ENCODE results near the gene KIAA1549. TPM values are rescaled to one million over a fixed set of nuclear protein-coding genes. Genes with fewer than 3 reads are reported as not detected.
A peak's percentile ranks its signal among the peaks of the same experiment; 100 is the strongest.
"Not testable (repeated sequence)": the region's sequence is repeated elsewhere in the genome, so short reads cannot be mapped to it uniquely, and the experiment has no call there.

The KIAA1549 gene
- polyA plus RNA-seq, 2 of the 4 experiments (the other 2 are of a cell fraction): 4.1 to 4.7 TPM

DNA sequence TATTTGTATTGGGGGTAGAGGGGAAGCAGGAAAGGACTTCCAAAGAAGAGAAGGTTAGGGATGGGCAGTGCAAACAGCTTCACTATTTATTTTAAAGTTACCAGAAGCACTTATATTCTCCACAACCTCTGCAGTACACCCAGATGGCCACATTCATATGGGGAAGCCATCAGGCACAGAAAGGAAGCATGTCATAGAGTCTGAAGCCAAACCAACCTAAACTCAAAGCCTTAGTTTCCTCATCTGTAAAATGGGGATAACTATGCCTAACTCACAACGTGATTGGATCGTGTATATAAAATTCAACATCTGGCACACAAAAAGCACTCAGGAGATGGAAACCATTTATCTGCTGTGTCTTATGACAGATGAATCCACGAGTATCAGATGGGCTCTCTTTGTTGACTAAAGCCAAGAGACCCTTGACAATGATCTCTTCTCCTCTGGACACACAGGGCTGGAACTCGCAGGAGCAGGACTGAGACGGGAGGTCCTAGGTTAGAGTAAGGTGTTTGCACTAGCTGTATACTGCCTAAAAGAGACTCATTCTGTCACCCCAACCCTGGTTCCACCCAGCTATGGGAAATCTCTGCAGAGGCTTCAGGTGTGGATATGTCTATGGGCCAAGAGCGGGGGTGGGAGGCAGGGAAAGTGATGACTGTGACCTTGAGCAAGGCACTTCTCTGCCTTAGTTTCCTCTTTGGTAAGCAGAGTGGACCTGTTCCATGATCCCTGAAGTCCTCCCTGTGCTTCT, 1.8 kb downstream of the KIAA1549 start:
- H3K27ac ChIP-seq: no peak overlapping the region
- TF ChIP-seq RCOR1 (IDR thresholded peaks at IDR 0.05; ENCODE audit: low read depth, low read length): no peak
- TF ChIP-seq ZC3H11A (IDR thresholded peaks at IDR 0.05): no peak
- TF ChIP-seq NR3C1 (IDR thresholded peaks at IDR 0.05): no peak
- no peak for TF ChIP-seq TP53 (CRISPR knock-in tag; IDR thresholded peaks at IDR 0.05)
- TF ChIP-seq CBX2 (IDR thresholded peaks at IDR 0.05; ENCODE audit: borderline replicate concordance, low read depth): no peak
- peak; percentile 82 for TF ChIP-seq KDM1A (IDR thresholded peaks at IDR 0.05; ENCODE audit: low read depth)
- peak overlapping the region; percentile 100 for H3K4me2 ChIP-seq
- DNase-seq (ENCODE audit: low read depth in 1 of 2, low spot score in 1 of 2) (peak; percentile 43 to 49), ATAC-seq (peak in 1 of 2 experiments; percentile 75; a peak in 3 of 6 replicates), FAIRE-seq (no peak)
- CTCF ChIA-PET: interaction anchor here (0.6 to 4.6 kb wide), 6 partner anchors 13 to 195 kb away, joined by 3 to 27 read pairs (median 6); no protein-coding TSS in a partner anchor
- H3K4me1 ChIP-seq: peaks cover 23% of the 10 kb centered on the region
- POLR2A ChIA-PET: interaction anchor here (0.5 kb wide), 1 partner anchor 182 kb away, joined by 3 read pairs; no protein-coding TSS in a partner anchor
- H3K4me3 ChIP-seq: peak overlapping the region; percentile 86; the same call in 1 of the 3 replicates
- no peaks in the 10 kb centered on the region for H3K9me3 ChIP-seq
- WGBS (ENCODE audit: missing lambda C conversion rate): 92% methylated on average over 6 of the region's 6 CpGs

DNA sequence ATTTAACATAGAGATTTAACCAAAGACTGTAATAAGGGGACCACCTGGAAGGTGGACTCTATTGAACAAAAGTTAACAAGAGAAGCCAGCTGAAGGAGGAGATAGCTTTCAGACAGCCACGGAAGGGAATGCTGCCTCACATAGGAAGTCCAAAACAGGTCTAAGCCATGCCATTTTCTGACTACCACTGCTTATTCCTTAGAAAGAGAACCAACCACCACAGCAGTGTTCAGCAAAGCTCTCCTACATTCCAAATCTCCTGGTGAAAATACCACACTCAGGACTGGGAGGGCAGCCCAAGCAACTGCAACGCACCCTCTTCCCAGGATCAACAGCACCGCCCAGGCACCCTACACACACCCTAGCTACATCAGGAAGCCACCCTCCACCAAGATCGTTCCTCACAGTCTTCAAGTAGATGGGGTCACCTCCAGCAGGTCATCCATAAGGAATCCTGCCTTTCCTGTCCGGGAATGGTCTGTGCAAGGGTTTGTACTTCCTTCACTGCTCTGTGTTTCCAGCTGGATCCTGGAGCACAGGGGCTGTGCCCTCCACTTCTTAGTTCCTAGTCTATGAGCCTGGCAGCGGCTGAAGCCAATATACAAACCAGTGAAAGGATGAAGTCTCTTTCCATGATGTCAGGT, 2.5 kb downstream of the KIAA1549 start:
- FAIRE-seq: no peak
- 82% methylated on average over 6 of the region's 6 CpGs for WGBS (ENCODE audit: missing lambda C conversion rate)
- Histone ChIP-seq H3K9me3 (no peaks in the 10 kb centered on the region), H3K27ac (no peak overlapping the region), H3K4me2 (no peak overlapping the region; the same call in 2 of the 3 replicates), H3K4me1 (peaks cover 23% of the 10 kb centered on the region), H3K4me3 (no peak overlapping the region)
- no peak for DNase-seq (ENCODE audit: low read depth in 1 of 2, low spot score in 1 of 2)
- CTCF ChIA-PET: interaction anchor here (0.6 to 4.6 kb wide), 5 partner anchors 11 to 184 kb away, joined by 3 to 27 read pairs (median 5); no protein-coding TSS in a partner anchor
- POLR2A ChIA-PET: no interaction called here
- peak in 1 of 2 experiments; percentile 10; a peak in 1 of 6 replicates for ATAC-seq
- TF ChIP-seq KDM5A (IDR thresholded peaks at IDR 0.05) (no peak), EP300 (IDR thresholded peaks at IDR 0.05) (no peak), ZC3H11A (IDR thresholded peaks at IDR 0.05) (no peak), FOSB (CRISPR knock-in tag; IDR thresholded peaks at IDR 0.05) (no peak), JUN (IDR thresholded peaks at IDR 0.05) (no peak), CBX8 (IDR thresholded peaks at IDR 0.05) (no peak), NR3C1 (IDR thresholded peaks at IDR 0.05) (no peak), POLR2AphosphoS2 (conservative IDR thresholded peaks at IDR 0.05; ENCODE audit: low read length) (no peak), GATA3 (IDR thresholded peaks at IDR 0.05; ENCODE audit: borderline replicate concordance) (no peak)
- TF ChIP-seq, protein P1, sequence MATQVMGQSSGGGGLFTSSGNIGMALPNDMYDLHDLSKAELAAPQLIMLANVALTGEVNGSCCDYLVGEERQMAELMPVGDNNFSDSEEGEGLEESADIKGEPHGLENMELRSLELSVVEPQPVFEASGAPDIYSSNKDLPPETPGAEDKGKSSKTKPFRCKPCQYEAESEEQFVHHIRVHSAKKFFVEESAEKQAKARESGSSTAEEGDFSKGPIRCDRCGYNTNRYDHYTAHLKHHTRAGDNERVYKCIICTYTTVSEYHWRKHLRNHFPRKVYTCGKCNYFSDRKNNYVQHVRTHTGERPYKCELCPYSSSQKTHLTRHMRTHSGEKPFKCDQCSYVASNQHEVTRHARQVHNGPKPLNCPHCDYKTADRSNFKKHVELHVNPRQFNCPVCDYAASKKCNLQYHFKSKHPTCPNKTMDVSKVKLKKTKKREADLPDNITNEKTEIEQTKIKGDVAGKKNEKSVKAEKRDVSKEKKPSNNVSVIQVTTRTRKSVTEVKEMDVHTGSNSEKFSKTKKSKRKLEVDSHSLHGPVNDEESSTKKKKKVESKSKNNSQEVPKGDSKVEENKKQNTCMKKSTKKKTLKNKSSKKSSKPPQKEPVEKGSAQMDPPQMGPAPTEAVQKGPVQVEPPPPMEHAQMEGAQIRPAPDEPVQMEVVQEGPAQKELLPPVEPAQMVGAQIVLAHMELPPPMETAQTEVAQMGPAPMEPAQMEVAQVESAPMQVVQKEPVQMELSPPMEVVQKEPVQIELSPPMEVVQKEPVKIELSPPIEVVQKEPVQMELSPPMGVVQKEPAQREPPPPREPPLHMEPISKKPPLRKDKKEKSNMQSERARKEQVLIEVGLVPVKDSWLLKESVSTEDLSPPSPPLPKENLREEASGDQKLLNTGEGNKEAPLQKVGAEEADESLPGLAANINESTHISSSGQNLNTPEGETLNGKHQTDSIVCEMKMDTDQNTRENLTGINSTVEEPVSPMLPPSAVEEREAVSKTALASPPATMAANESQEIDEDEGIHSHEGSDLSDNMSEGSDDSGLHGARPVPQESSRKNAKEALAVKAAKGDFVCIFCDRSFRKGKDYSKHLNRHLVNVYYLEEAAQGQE (IDR thresholded peaks at IDR 0.05): no peak
- TF ChIP-seq, protein P2, sequence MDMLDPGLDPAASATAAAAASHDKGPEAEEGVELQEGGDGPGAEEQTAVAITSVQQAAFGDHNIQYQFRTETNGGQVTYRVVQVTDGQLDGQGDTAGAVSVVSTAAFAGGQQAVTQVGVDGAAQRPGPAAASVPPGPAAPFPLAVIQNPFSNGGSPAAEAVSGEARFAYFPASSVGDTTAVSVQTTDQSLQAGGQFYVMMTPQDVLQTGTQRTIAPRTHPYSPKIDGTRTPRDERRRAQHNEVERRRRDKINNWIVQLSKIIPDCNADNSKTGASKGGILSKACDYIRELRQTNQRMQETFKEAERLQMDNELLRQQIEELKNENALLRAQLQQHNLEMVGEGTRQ (IDR thresholded peaks at IDR 0.05): no peak
- TF ChIP-seq, protein P3, sequence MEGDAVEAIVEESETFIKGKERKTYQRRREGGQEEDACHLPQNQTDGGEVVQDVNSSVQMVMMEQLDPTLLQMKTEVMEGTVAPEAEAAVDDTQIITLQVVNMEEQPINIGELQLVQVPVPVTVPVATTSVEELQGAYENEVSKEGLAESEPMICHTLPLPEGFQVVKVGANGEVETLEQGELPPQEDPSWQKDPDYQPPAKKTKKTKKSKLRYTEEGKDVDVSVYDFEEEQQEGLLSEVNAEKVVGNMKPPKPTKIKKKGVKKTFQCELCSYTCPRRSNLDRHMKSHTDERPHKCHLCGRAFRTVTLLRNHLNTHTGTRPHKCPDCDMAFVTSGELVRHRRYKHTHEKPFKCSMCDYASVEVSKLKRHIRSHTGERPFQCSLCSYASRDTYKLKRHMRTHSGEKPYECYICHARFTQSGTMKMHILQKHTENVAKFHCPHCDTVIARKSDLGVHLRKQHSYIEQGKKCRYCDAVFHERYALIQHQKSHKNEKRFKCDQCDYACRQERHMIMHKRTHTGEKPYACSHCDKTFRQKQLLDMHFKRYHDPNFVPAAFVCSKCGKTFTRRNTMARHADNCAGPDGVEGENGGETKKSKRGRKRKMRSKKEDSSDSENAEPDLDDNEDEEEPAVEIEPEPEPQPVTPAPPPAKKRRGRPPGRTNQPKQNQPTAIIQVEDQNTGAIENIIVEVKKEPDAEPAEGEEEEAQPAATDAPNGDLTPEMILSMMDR (IDR thresholded peaks at IDR 0.05): no peak
- TF ChIP-seq, protein P4, sequence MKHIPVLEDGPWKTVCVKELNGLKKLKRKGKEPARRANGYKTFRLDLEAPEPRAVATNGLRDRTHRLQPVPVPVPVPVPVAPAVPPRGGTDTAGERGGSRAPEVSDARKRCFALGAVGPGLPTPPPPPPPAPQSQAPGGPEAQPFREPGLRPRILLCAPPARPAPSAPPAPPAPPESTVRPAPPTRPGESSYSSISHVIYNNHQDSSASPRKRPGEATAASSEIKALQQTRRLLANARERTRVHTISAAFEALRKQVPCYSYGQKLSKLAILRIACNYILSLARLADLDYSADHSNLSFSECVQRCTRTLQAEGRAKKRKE (CRISPR knock-in tag; IDR thresholded peaks at IDR 0.05; ENCODE audit: low read depth): no peak

DNA sequence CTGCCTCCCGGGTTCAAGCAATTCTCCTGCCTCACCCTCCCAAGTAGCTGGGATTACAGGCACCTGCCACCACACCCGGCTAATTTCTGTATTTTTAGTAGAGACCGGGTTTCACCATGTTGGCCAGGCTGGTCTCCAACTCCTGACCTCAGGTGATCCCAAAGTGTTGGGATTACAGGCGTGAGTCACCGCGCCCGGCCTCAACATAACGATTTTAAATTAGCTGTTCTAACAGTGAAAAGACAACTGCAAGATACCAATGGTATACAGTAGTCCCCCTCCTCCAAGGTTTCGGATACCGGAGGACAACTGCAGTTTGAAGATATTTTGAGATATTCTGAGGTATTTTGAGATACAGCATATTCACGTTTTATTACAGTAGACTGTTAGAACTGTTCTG, 5.0 kb downstream of the KIAA1549 start:
- peaks cover 20% of the 10 kb centered on the region for H3K4me1 ChIP-seq
- FAIRE-seq; POLR2A ChIA-PET; H3K4me2 ChIP-seq; H3K27ac ChIP-seq; H3K9me3 ChIP-seq; DNase-seq (ENCODE audit: low read depth in 1 of 2, low spot score in 1 of 2); H3K4me3 ChIP-seq; ATAC-seq: not testable (repeated sequence)
- 92% methylated on average over 11 of the region's 11 CpGs for WGBS (ENCODE audit: missing lambda C conversion rate)
- CTCF ChIA-PET: interaction anchor here (0.6 to 1.5 kb wide), 3 partner anchors 8 to 91 kb away, joined by 3 to 5 read pairs (median 3); no protein-coding TSS in a partner anchor
